Spleen (tissue), 11 donors: ENCODE data around the gene GIT1. TPM values are rescaled to one million over a fixed set of nuclear protein-coding genes. Genes with fewer than 3 reads are reported as not detected.

Experiments
- DNase-seq: peaks from one replicate; pipeline ENCODE4 v3.0.0-alpha.2; 2020
- H3K27ac ChIP-seq, 8 donors: fragments of 200-600 bp; sonication (generic) in 7 of 8; 1 replicate in 4 of 8; 2 replicates in 4 of 8; pipeline versions ENCODE4 v1.5.0 to v1.8.0; 2016 to 2021; ENCODE audit warnings: inconsistent platforms in 4 of 8, mild to moderate bottlenecking in 4 of 8, moderate library complexity in 1 of 8
- H3K27me3 ChIP-seq, 7 donors: fragments of 200-600 bp; sonication (generic) in 6 of 7; replicated peaks in 1 of 7; 1 replicate in 4 of 7; 2 replicates in 3 of 7; pipeline versions ENCODE4 v1.5.0 to v1.8.0; 2016 to 2021; ENCODE audit warnings: inconsistent platforms in 3 of 7, mild to moderate bottlenecking in 1 of 7
- H3K36me3 ChIP-seq, 6 donors: fragments of 200-600 bp; sonication (generic) in 5 of 6; 1 replicate in 4 of 6; 2 replicates in 2 of 6; pipeline versions ENCODE4 v1.5.0 to v1.8.0; 2016 to 2021; ENCODE audit warnings: inconsistent platforms in 2 of 6
- H3K4me1 ChIP-seq, 6 donors: fragments of 200-600 bp; sonication (generic) in 5 of 6; 1 replicate in 3 of 6; 2 replicates in 3 of 6; pipeline versions ENCODE4 v1.5.0 to v1.8.0; 2016 to 2021; ENCODE audit warnings: inconsistent platforms in 3 of 6
- H3K4me3 ChIP-seq, 8 donors: fragments of 200-600 bp; sonication (generic) in 7 of 8; 1 replicate in 4 of 8; 2 replicates in 4 of 8; pipeline versions ENCODE4 v1.5.0 to v1.8.0; 2016 to 2021; ENCODE audit warnings: inconsistent platforms in 4 of 8, mild to moderate bottlenecking in 4 of 8, moderate library complexity in 2 of 8
- H3K9me3 ChIP-seq, 8 donors: fragments of 200-600 bp; sonication (generic) in 7 of 8; 1 replicate in 4 of 8; 2 replicates in 4 of 8; pipeline versions ENCODE4 v1.5.0 to v1.8.0; 2016 to 2021; ENCODE audit warnings: inconsistent platforms in 4 of 8
- CTCF ChIP-seq, 11 experiments: fragments of 200-600 bp in 7 of 11; fragments of 450-650 bp in 4 of 11; sonication (generic) in 4 of 11; IDR thresholded peaks in 8 of 11; conservative IDR thresholded peaks in 3 of 11; 1 replicate in 7 of 11; 2 replicates in 4 of 11; pipeline versions ENCODE4 v1.4.0 to v1.8.0; 2016 to 2021; ENCODE audit warnings: antibody characterized with exemption in 11 of 11, inconsistent platforms in 4 of 11, mild to moderate bottlenecking in 1 of 11
- POLR2A ChIP-seq, 3 donors: fragments of 450-650 bp; IDR thresholded peaks; one replicate each; pipeline ENCODE4 v1.5.1; 2017; ENCODE audit warnings: antibody characterized with exemption in 3 of 3, mild to moderate bottlenecking in 1 of 3
- POLR2AphosphoS5 ChIP-seq, 3 donors: sonication (generic); formaldehyde crosslinking; IDR thresholded peaks; one replicate each; pipeline ENCODE4 v1.5.1; 2017; ENCODE audit warnings: antibody characterized with exemption in 3 of 3
- WGBS, 5 donors: extraction: QIAGEN DNeasy Blood & Tissue Kit in 3 of 5; methylation state at CpG; one replicate each; pipeline versions ENCODE4 v1.1.5 to v1.1.7; 2013 to 2018; 5-methylcytosine and 5-hydroxymethylcytosine counted together
- intact Hi-C: fragments of 100-400 bp; cut with DNase I; formaldehyde crosslinking; loops from one replicate; pipeline ENCODE4 v1.15.0; 2023; ENCODE audit warnings: low total_unique reads
- polyA plus RNA-seq, 3 donors: library from polyadenylated mRNA; stranded (reverse); fragments of 200-250 nt; gene quantifications; one replicate each; pipeline ENCODE4 v1.2.1, GENCODE V29; 2013
- total RNA-seq, 7 donors: library from RNA; depleted of rRNA in 3 of 7; stranded (reverse); fragments of >200 nt in 3 of 7; fragmentation: NEBNext Ultra II Directional in 4 of 7; extraction: Animal tissue kit (Norgen Biotek cat#: 25700) in 4 of 7; gene quantifications; one replicate each; pipeline versions ENCODE4 v1.1.0 to v1.2.1, GENCODE V29; 2016 to 2021
- donor health status: healthy with polysubstance abuse.
- donor health status: DM: no; HTN: no; CAD: no; lungs with moderate emphysema.
- donor health status: DM: no; HTN: no; CAD: no.
- donor health status: Bipolar disorder and iron deficiency.
- donor health status: healthy.
- donor health status: DM: no; HTN: no; CAD: no.
- donor health status: DM: yes; HTN: yes; CAD: no.

Gene GIT1
- total and polyA plus RNA-seq, 10 donors: 20.4 to 64.7 (median 46.0) TPM

- Histone ChIP-seq H3K27ac (peak overlapping the region in 5 of 8 donors; percentile 2 to 89 (median 86)), H3K4me1 (peaks cover 51 to 78% (median 70%) of the 10 kb centered on the region in 6 donors), H3K27me3 (peaks cover 0 to 36% (median 5%) of the 10 kb centered on the region in 7 donors), H3K9me3 (no peaks in the 10 kb centered on the region), H3K36me3 (no peaks in the 10 kb centered on the region), H3K4me3 (peak overlapping the region in 6 of 8 donors; percentile 16 to 95 (median 74))
- DNase-seq: peak; percentile 85
- WGBS, 5 donors: 7 to 10% (median 10%) methylated on average over 31 of the region's 31 CpGs
- no peak for TF ChIP-seq POLR2AphosphoS5 (IDR thresholded peaks at IDR 0.05)
- TF ChIP-seq POLR2A (IDR thresholded peaks at IDR 0.05): no peak
- no peak for TF ChIP-seq CTCF (IDR thresholded peaks at IDR 0.05 in 8 of 11, conservative IDR thresholded peaks at IDR 0.05 in 3 of 11)
- intact Hi-C loops: loop anchor here (2.0 kb wide), 1 partner anchor 24 kb away; no protein-coding TSS in a partner anchor
Observed at GRCh38 chr17:29591146-29591736, 1.8 kb upstream of the GIT1 start.

GRCh38 chr17:29590411-29591145 is 1.1 kb upstream of the GIT1 start:
- Histone ChIP-seq H3K36me3 (no peaks in the 10 kb centered on the region), H3K4me1 (peaks cover 54 to 84% (median 77%) of the 10 kb centered on the region in 6 donors), H3K9me3 (no peaks in the 10 kb centered on the region), H3K4me3 (peak overlapping the region in 6 of 8 donors; percentile 21 to 95 (median 81)), H3K27ac (peak overlapping the region in 5 of 8 donors; percentile 2 to 89 (median 86)), H3K27me3 (peaks cover 0 to 36% (median 5%) of the 10 kb centered on the region in 7 donors)
- intact Hi-C loops: loop anchor here (2.0 kb wide), 1 partner anchor 24 kb away; no protein-coding TSS in a partner anchor
- TF ChIP-seq POLR2A (IDR thresholded peaks at IDR 0.05) (no peak), CTCF (IDR thresholded peaks at IDR 0.05 in 8 of 11, conservative IDR thresholded peaks at IDR 0.05 in 3 of 11) (no peak), POLR2AphosphoS5 (IDR thresholded peaks at IDR 0.05) (peak in 1 of 3 donors; percentile 6)
- peak; percentile 85 for DNase-seq
- 33 to 43% (median 40%) methylated on average over 26 to 30 of the region's 30 CpGs for WGBS, 5 donors

GRCh38 chr17:29588562-29589411 is 661 bp downstream of the GIT1 start:
- intact Hi-C loops: no loop called here
- peaks cover 0 to 23% (median 3%) of the 10 kb centered on the region in 7 donors for H3K27me3 ChIP-seq
- WGBS, 5 donors: 0 to 2% (median 1%) methylated on average over 7 to 72 of the region's 72 CpGs
- DNase-seq: peak; percentile 90
- no peak for TF ChIP-seq POLR2A (IDR thresholded peaks at IDR 0.05)
- TF ChIP-seq POLR2AphosphoS5 (IDR thresholded peaks at IDR 0.05): peak; percentile 34 to 70 (median 62)
- H3K4me3 ChIP-seq: peak overlapping the region; percentile 65 to 95 (median 80)
- peaks cover 69 to 90% (median 85%) of the 10 kb centered on the region in 6 donors for H3K4me1 ChIP-seq
- H3K36me3 ChIP-seq: no peaks in the 10 kb centered on the region
- no peaks in the 10 kb centered on the region for H3K9me3 ChIP-seq
- H3K27ac ChIP-seq: peak overlapping the region; percentile 63 to 88 (median 80)

GRCh38 chr17:29588017-29588561 is 1.4 kb downstream of the GIT1 start:
- 9 to 26% (median 22%) methylated on average over 5 to 8 of the region's 8 CpGs for WGBS, 5 donors
- intact Hi-C loops: no loop called here
- Histone ChIP-seq H3K9me3 (no peaks in the 10 kb centered on the region), H3K4me1 (peaks cover 69 to 93% (median 84%) of the 10 kb centered on the region in 6 donors), H3K36me3 (peaks cover 0 to 5% (median 2%) of the 10 kb centered on the region in 6 donors), H3K4me3 (peak overlapping the region; percentile 65 to 95 (median 80)), H3K27me3 (peaks cover 0 to 19% (median 0%) of the 10 kb centered on the region in 7 donors), H3K27ac (peak overlapping the region; percentile 63 to 88 (median 80))
- no peak for TF ChIP-seq POLR2A (IDR thresholded peaks at IDR 0.05)
- TF ChIP-seq POLR2AphosphoS5 (IDR thresholded peaks at IDR 0.05): no peak
- no peak for TF ChIP-seq CTCF (IDR thresholded peaks at IDR 0.05 in 8 of 11, conservative IDR thresholded peaks at IDR 0.05 in 3 of 11)
- no peak for DNase-seq
